IMR-90 (cell line): ENCODE results near the gene PPARD. TPM values are rescaled to one million over a fixed set of nuclear protein-coding genes. Genes with fewer than 3 reads are reported as not detected.
"Not testable (repeated sequence)": the region's sequence is repeated elsewhere in the genome, so short reads cannot be mapped to it uniquely, and the experiment has no call there.

Experiments used
- ATAC-seq: fragments of 200-7000 bp; cut with Tn5 transposase; 2 replicates; pipeline ENCODE4 v1.9.1; 2020; ENCODE audit warnings: low read depth, mild to moderate bottlenecking, moderate library complexity
- BruUV-seq: library from RNA; stranded (reverse); fragments of 400-500 nt; replicated peaks from 2 replicates; lab custom pipeline; 2021; lab: Mats Ljungman, UMichigan
- CTCF ChIA-PET: fragments of 300-600 bp; formaldehyde crosslinking; extraction: SDS; loops from one replicate; lab custom pipeline; 2021; ENCODE audit warnings: antibody characterized with exemption; lab: Yijun Ruan, JAX
- POLR2A ChIA-PET: fragments of 300-600 bp; sonication (Branson Sonifier 250); formaldehyde crosslinking; loops from one replicate; lab custom pipeline; 2022; ENCODE audit warnings: antibody characterized with exemption; ENCODE audit not compliant: unreplicated experiment; lab: Charles Lee
- DNase-seq: peaks from one replicate; pipeline ENCODE4 v3.0.0; 2013
- H2AFZ ChIP-seq: replicated peaks from 2 replicates; pipeline ENCODE3; 2013; ENCODE audit warnings: low read length, mild to moderate bottlenecking; ENCODE audit not compliant: poor library complexity
- H2AK5ac ChIP-seq: 2 replicates; pipeline ENCODE4 v1.6.1; 2013; ENCODE audit warnings: low read depth, low read length, inconsistent platforms
- H2AK9ac ChIP-seq: replicated peaks from 2 replicates; pipeline ENCODE3; 2013; ENCODE audit warnings: mild to moderate bottlenecking, low read depth, low read length, moderate library complexity; ENCODE audit not compliant: poor library complexity
- H2BK120ac ChIP-seq: 2 replicates; pipeline ENCODE4 v1.6.1; 2013; ENCODE audit warnings: low read depth, low read length, inconsistent platforms
- H2BK15ac ChIP-seq: 3 replicates; pipeline ENCODE4 v1.6.1; 2013; ENCODE audit warnings: low read depth, low read length, inconsistent platforms
- H2BK20ac ChIP-seq: 2 replicates; pipeline ENCODE4 v1.6.1; 2013; ENCODE audit warnings: low read depth, mild to moderate bottlenecking, inconsistent platforms, low read length, moderate library complexity
- H2BK5ac ChIP-seq: 2 replicates; pipeline ENCODE4 v1.6.1; 2013; ENCODE audit warnings: mild to moderate bottlenecking, low read depth, low read length, inconsistent platforms; ENCODE audit not compliant: poor library complexity, severe bottlenecking
- H3K14ac ChIP-seq: replicated peaks from 2 replicates; pipeline ENCODE4 v1.6.1; 2013; ENCODE audit warnings: low read depth, low read length, inconsistent platforms
- H3K18ac ChIP-seq: 2 replicates; pipeline ENCODE4 v1.6.1; 2013; ENCODE audit warnings: low read depth, low read length, control low read depth
- H3K23ac ChIP-seq: 2 replicates; pipeline ENCODE4 v1.6.1; 2013; ENCODE audit warnings: low read depth, low read length, inconsistent platforms
- H3K27ac ChIP-seq: 2 replicates; pipeline ENCODE4 v1.5.1; 2013; ENCODE audit warnings: mild to moderate bottlenecking, control low read depth, low read length; ENCODE audit not compliant: insufficient read depth
- H3K27me3 ChIP-seq: 2 replicates; pipeline ENCODE4 v1.6.1; 2013; ENCODE audit warnings: low read length; ENCODE audit not compliant: control insufficient read depth, insufficient read depth
- H3K36me3 ChIP-seq: 2 replicates; pipeline ENCODE4 v1.6.1; 2013; ENCODE audit warnings: low read length, mixed read lengths; ENCODE audit not compliant: control insufficient read depth, insufficient read depth
- H3K4ac ChIP-seq: 2 replicates; pipeline ENCODE4 v1.6.1; 2013; ENCODE audit warnings: low read depth, low read length, inconsistent platforms
- H3K4me1 ChIP-seq: 2 replicates; pipeline ENCODE4 v1.6.1; 2013; ENCODE audit warnings: low read length, mixed read lengths; ENCODE audit not compliant: control insufficient read depth, insufficient read depth
- H3K4me2 ChIP-seq: 2 replicates; pipeline ENCODE4 v1.6.1; 2013; ENCODE audit warnings: low read depth, mild to moderate bottlenecking, control low read depth, low read length, moderate library complexity
- H3K4me3 ChIP-seq: 2 replicates; pipeline ENCODE4 v1.5.1; 2013; ENCODE audit warnings: low read depth, mild to moderate bottlenecking, control low read depth, low read length, moderate library complexity; ENCODE audit not compliant: insufficient read depth
- H3K56ac ChIP-seq: 2 replicates; pipeline ENCODE4 v1.6.1; 2013; ENCODE audit warnings: low read length, inconsistent platforms; ENCODE audit not compliant: insufficient read depth; ENCODE audit errors: extremely low read depth
- H3K79me1 ChIP-seq, 2 experiments: 2 replicates each; pipeline ENCODE4 v1.6.1; 2013; ENCODE audit warnings: low read length in 2 of 2, inconsistent platforms in 1 of 2, low read depth in 1 of 2
- H3K9ac ChIP-seq: 2 replicates; pipeline ENCODE4 v1.6.1; 2013; ENCODE audit warnings: low read depth, low read length, control low read depth
- H3K9me1 ChIP-seq: 2 replicates; pipeline ENCODE4 v1.6.1; 2013; ENCODE audit warnings: low read length, inconsistent platforms; ENCODE audit not compliant: insufficient read depth
- H3K9me3 ChIP-seq: 2 replicates; pipeline ENCODE4 v1.6.1; 2013; ENCODE audit warnings: low read length; ENCODE audit not compliant: control insufficient read depth, insufficient read depth
- H4K20me1 ChIP-seq: 2 replicates; pipeline ENCODE4 v1.6.1; 2013; ENCODE audit warnings: low read length, inconsistent platforms; ENCODE audit not compliant: insufficient read depth
- H4K5ac ChIP-seq: 2 replicates; pipeline ENCODE4 v1.6.1; 2013; ENCODE audit warnings: mild to moderate bottlenecking, low read depth, low read length, control low read depth
- H4K8ac ChIP-seq, 2 experiments: 2 replicates each; pipeline ENCODE4 v1.6.1; 2013; ENCODE audit warnings: low read depth in 2 of 2, low read length in 2 of 2, control low read depth in 1 of 2, inconsistent platforms in 1 of 2
- H4K91ac ChIP-seq: 2 replicates; pipeline ENCODE4 v1.6.1; 2013; ENCODE audit warnings: low read depth, low read length, inconsistent platforms; ENCODE audit not compliant: insufficient read depth
- WGBS, 2 experiments: methylation state at CpG; one replicate each; pipeline versions ENCODE4 v1.1.5 to v1.1.7; 2013; ENCODE audit warnings: missing lambda C conversion rate in 2 of 2; ENCODE audit not compliant: insufficient read length in 1 of 2; ENCODE audit errors: extremely low coverage in 2 of 2; 5-methylcytosine and 5-hydroxymethylcytosine counted together
- dilution Hi-C: fragments of 300-500 bp; cut with HindIII; formaldehyde crosslinking; loops from one replicate; pipeline ENCODE4 v1.14.3; 2018; ENCODE audit warnings: low sequenced_read_pairs; ENCODE audit not compliant: unreplicated experiment
- in situ Hi-C: fragments of 300-500 bp; cut with MboI; formaldehyde crosslinking; loops from 3 replicates; pipeline ENCODE4 v1.14.3; 2019; ENCODE audit warnings: low sequenced_read_pairs, inconsistent platforms, mixed read lengths
- intact Hi-C: fragments of 100-400 bp; cut with micrococcal nuclease; formaldehyde crosslinking; loops from 2 replicates; pipeline ENCODE4 v1.10.0; 2022
- polyA plus RNA-seq, 3 experiments: library from polyadenylated mRNA; depleted of rRNA; stranded (reverse); fragments of >200 nt; gene quantifications; 2 replicates each; pipeline ENCODE4 v1.2.3, GENCODE V29; 2012; ENCODE audit warnings: low replicate concordance in 1 of 3
- total RNA-seq: library from RNA; depleted of rRNA; stranded (reverse); fragments of >200 nt; gene quantifications from 2 replicates; pipeline ENCODE4 v1.2.3, GENCODE V29; 2012

The PPARD gene
- total and polyA plus RNA-seq, 2 of the 4 experiments (the other 2 are of a cell fraction) = 10.4 to 69.0 TPM

DNA sequence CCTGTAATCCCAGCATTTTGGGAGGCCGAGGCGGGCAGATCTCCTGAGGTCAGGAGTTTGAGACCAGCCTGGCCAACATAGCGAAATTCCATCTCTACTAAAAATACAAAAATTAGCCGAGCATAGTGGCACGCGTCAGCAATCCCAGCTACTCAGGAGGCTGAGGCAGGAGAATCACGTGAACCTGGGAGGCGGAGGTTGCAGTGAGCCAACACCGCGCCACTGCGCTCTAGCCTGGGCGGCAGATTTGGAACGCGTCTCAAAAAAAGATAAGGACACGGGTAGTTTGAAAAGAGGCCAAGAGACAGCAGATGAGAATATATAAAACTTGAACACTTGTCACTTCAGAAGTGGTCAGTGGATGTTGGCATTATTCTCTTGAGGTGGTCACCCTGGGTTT lies 35.2 kb upstream of the PPARD start:
- H3K9me1 ChIP-seq, H2AK5ac ChIP-seq, H3K79me1 ChIP-seq, H4K91ac ChIP-seq, H3K27ac ChIP-seq, H2BK120ac ChIP-seq, intact Hi-C loops, H2BK5ac ChIP-seq, H3K9me3 ChIP-seq, BruUV-seq, H4K20me1 ChIP-seq, ATAC-seq, H3K9ac ChIP-seq, H4K8ac ChIP-seq, H2AK9ac ChIP-seq, H3K4me1 ChIP-seq, DNase-seq, H3K18ac ChIP-seq, H3K4me2 ChIP-seq, H3K14ac ChIP-seq, H4K5ac ChIP-seq, H2BK15ac ChIP-seq, H3K23ac ChIP-seq, H2AFZ ChIP-seq, H3K4ac ChIP-seq, H2BK20ac ChIP-seq, H3K4me3 ChIP-seq, H3K56ac ChIP-seq, dilution Hi-C loops, POLR2A ChIA-PET, H3K36me3 ChIP-seq: not testable (repeated sequence)
- WGBS, 2 experiments = 83% methylated on average over 11 of the region's 15 CpGs; no CpG with 5 or more reads in 1 of the 2 experiments
- H3K27me3 ChIP-seq = peaks cover 12% of the 10 kb centered on the region; the same call in 1 of the 2 replicates
- CTCF ChIA-PET = interaction anchor here (2.7 kb wide), 1 partner anchor 11 kb away, joined by 9 read pairs; no protein-coding TSS in a partner anchor
- in situ Hi-C loops = loop anchor here (25.0 kb wide), 1 partner anchor 430 kb away; the partner anchor contains the start of gene ARMC12

GRCh38 chr6:35308543-35308942 lies 33.8 kb upstream of the PPARD start:
- CTCF ChIA-PET = not testable (repeated sequence)

More at GRCh38 chr6:35308543-35308942, 33.8 kb upstream of the PPARD start:
- BruUV-seq, H3K36me3 ChIP-seq, H2BK120ac ChIP-seq, H3K9me3 ChIP-seq, H4K8ac ChIP-seq, H3K79me1 ChIP-seq, ATAC-seq, H4K20me1 ChIP-seq, H2BK5ac ChIP-seq, H2AFZ ChIP-seq, H3K4ac ChIP-seq, H2BK15ac ChIP-seq, H3K14ac ChIP-seq, H2BK20ac ChIP-seq, intact Hi-C loops, H4K5ac ChIP-seq, H3K56ac ChIP-seq, H3K4me3 ChIP-seq, H3K4me2 ChIP-seq, dilution Hi-C loops, DNase-seq, H4K91ac ChIP-seq, H3K27ac ChIP-seq, H3K9me1 ChIP-seq, H2AK9ac ChIP-seq, H3K9ac ChIP-seq, POLR2A ChIA-PET, H3K23ac ChIP-seq, H2AK5ac ChIP-seq, H3K4me1 ChIP-seq, H3K18ac ChIP-seq: not testable (repeated sequence)
- WGBS, 2 experiments = no CpG with 5 or more reads among the region's 2 CpGs
- in situ Hi-C loops = loop anchor here (25.0 kb wide), 1 partner anchor 429 kb away; the partner anchor contains the start of gene ARMC12
- H3K27me3 ChIP-seq = peaks cover 15% of the 10 kb centered on the region; the same call in 1 of the 2 replicates
